Astrocyte of the hippocampus (primary cell): ENCODE data around the gene PCED1A.
"Not testable (repeated sequence)": the region's sequence is repeated elsewhere in the genome, so short reads cannot be mapped to it uniquely, and the experiment has no call there.

Experiments
- DNase-seq: peaks from one replicate; pipeline ENCODE4 v3.0.0; 2011; ENCODE audit warnings: low read depth, low spot score

PCED1A gene

DNA sequence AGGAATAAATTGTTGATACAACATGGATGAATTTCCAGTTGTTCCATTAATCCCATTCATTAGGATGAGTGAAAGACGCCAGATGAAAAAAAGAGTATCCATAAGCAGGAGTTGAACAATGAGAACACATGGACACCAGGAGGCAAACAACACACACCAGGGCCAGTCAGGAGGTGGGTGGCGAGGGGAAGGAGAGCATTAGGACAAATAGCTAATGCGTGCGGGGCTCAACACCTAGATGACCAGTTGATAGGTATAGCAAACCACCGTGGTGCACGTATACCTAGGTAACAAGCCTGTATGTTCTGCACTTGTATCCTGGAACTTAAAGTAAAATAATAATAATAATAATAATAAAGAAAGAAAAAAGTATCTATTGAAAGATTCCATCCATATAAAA, 11.1 kb downstream of the PCED1A start:
- no peak for DNase-seq

DNA sequence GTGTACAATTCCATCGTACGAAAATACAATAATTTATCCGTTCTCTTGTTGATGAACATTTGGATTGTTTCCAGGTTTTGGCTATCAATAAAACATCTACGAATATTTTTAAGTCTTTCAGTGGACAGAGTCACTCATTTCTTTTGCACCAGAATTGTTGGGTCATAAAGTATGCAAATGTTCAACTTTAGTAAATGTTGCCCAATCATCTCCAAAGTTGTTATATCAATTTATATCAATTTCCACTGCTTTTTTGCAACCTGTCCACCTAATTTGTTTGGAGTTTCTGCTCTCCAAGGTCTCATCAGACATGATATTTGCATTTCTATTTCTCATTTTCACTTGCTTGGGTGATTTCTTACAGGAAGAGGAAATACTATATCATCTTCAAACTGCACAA, 13.8 kb downstream of the PCED1A start:
- DNase-seq, result no peak

DNA sequence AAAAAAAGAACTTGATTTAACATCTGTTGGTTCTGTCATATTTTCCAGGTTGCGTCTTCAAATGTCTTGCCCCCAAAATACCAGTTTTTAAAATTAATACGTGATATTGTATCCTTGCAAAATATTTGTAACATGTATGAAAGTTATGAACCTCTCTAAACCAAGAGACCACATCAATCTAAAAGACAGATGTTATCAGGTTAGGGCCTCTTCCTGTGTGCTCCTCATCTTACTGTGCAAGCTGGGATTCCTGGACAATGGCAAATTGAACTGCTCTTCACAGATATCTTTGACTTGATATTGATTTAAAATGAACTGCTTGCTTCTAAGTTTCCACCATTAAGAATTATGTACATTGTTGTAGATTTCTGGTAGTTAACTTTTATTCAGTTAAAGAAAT, 14.7 kb downstream of the PCED1A start:
- no peak for DNase-seq

DNA sequence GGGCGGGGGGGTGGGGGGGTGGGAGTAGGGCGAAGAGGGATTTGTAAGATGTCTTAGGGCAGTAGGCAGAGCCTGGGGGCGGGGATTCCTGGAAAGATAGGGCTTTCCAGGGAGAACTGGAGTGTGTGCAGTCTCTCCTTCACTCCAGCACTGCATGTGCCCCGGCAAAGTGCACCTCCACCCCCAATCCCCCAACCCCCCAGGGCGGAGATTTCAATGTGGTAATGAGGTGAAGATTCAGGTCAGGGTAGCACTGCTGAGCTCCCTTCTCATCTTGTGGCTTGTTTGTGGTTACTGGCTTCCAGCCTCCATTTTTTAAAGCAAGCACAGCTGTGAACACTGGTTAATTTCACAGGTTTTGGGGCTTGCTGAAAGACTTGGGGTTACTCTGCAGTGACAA, 18.4 kb downstream of the PCED1A start:
- no peak for DNase-seq

DNA sequence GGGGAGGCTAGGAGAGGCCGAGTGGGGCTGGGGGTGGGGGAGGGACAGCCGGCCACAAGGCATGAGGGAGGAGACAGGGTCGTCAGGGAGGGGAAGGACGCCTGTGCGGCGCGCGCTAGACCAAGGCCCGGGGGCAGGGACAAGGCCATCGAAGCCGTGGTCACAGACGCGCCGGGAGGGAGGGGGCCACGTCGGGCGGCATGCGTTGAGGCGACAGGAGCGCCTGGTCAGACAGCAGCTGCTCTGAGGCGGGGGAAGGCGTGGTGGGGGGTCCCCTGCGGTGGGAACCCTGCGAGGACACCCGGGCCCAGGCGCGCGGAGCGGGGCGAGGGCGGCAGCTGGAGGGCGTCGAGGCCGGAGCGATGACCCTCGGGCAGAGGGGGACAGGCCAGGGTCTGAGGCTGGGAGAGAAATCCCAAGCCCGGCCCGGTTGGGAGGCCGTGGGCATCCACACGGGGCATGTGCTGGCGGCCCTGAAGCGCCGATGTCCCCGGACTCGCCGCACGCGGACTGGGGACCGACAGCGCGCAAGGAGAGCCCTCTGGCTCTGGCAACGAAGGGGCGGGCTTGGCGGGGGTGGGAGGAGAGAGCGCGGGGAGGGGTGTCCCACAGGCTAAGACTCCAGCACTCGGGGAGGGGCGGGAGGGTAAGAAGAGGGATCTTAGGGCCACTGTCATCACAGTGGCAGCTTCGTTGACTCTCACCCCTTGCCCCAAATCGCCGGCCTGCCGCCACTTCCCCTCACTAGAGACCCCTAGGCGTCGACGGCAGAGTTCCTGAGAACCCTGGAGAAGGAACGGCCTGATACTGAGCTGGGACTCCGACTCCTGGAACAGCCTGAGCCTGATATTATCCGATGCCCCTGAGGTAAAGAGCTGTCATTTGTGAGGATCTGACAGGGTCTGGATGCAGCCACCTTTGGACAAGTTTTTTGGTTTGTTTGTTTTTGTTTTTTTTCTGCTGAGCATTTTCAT, 19.3 kb downstream of the PCED1A start:
- no peak for DNase-seq

DNA sequence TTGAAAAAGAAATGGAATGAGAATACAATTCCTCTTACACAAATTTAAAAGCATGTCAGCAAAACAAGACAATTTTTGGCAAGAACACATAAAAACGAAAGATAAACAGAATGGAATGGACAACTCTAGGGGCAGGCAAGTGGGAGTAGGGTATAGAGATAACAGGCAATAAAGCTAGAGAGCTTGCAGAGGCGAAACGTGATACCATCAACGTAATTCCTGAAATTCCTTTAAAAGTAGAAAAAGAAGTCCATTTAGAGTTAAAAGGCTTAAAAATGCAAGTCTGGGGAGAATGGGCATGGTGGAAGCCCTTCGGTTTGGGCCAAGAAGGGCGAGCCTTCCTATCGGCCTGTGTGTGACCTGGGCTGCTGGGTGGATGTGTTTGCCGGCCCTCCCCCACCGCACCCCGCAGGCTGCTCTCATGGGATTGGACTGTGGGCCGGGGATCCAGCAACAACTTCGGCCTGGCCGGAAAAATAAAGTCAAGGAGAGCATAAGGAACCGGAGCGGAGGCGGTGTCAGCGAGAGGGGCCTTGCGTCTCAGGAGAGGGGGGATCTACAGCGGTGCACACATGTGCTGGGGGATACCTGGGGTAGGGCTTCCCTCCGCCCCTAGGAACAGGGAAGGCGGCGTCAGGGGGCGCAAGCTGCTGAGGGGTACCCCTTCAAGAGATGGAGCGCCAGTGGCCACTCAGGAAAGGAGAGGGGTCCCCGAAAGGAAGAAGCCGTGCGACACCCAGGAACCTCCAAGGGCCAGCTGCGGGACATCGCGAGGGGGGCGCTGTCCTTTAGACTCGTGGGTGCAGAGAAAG, 20.2 kb downstream of the PCED1A start:
- DNase-seq, result no peak

DNA sequence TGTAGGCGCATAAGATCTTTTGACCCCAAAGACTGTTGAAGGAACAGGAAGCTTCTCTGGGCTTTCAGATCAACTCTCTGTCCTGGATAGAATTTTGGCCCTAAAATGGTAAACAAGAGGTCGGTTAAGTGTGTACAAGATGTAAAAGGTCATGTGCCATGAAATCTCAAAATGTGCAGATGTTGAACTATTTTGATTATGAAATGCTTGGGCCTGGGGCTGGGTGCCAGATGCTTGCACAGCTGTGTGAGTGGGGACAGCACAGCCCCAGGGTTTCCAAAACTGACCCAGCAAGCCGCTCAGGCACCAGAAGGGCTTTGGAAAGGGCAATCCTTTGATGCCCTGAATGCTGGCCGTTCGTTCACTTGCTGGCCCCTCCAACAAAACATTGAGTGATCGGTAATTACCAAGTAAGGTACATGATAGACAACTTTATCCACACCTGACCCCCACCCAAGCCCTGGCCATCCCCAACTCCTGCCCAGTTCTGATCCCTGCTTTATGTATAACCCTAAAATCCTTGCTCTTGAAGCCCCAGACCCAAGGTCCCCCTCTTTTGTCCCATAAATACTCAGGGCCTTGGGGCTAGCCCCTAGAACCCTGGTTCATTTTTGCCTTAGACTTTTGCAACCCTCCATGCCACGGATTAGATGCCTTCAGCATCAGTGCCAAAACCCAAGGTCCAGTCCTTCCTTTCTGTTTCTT, 22.4 kb downstream of the PCED1A start:
- DNase-seq, result no peak

DNA sequence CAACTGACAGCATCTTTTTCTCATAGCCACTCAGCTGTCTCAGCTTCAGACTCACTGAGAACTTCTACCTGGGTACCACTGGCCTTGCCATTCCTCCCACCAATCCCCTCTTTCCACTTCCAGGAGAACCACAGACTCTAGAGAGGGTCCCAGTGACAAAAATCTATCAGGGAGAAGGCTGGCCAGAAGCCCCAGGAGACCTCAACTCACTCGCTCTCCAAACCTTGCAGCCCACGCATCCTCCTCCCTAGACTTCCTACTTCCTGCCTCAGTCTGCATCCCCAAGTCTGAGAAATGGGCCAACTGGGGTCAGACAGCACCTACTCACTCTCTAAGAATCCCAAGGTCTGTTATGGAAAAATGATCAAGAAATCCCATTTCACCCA, 23.1 kb downstream of the PCED1A start:
- no peak for DNase-seq

DNA sequence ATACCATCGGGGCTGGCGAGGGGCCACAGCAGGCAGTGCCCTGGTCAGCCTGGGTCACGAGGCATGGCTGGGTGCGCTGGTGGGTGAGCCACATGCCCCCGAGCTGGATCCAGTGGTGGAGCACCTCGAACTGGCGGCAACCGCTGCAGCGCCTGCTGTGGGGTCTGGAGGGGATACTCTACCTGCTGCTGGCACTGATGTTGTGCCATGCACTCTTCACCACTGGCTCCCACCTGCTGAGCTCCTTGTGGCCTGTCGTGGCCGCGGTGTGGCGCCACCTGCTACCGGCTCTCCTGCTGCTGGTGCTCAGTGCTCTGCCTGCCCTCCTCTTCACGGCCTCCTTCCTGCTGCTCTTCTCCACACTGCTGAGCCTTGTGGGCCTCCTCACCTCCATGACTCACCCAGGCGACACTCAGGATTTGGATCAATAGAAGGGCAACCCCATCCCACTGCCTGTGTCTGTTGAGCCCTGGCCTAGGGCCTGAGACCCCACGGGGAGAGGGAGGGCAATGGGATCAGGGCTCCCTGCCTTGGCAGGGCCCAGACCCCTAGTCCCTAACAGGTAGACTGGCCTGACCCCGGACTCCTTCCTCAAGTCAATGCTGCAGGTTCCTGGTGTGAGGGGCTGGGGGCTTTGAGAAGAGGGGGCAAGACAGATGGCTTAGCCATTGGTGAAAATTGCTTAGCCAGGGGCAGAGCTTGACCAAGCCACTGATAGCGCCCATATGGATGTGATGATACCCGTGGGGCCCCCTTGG, 23.7 kb downstream of the PCED1A start:
- no peak for DNase-seq

DNA sequence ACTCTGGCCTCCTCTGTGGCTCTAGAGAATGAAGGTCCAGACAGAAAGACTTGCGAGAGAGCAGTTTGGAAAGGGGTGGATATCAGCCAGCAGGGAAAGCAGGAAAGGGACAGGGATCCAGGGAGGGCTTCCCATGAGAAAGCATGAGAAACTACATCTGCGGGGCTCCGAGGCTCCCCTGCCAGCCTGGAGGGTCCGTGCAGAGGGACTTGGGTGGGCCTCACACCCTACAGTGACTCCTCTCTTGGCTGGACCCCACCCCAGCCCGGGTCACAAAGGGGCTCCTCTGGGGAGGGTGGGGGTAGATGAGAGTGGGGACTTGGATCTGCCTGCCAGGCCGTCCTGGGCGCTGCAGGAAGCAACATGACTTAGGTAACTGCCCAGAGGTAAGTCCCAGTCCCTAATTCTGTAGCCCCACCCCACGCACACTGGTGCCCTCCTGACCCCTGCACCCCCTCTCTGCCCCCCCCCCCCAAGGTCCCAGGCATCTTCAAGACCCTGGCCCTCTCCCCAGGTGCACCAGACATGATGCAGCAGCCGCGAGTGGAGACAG, 24.3 kb downstream of the PCED1A start, which contains the start of gene TMEM239:
TSS of gene TMEM239 (plus strand) at position 335 of the 553 bp plus-strand sequence. CDS start at position 526, 191 bp downstream.
- DNase-seq, result no peak

DNA sequence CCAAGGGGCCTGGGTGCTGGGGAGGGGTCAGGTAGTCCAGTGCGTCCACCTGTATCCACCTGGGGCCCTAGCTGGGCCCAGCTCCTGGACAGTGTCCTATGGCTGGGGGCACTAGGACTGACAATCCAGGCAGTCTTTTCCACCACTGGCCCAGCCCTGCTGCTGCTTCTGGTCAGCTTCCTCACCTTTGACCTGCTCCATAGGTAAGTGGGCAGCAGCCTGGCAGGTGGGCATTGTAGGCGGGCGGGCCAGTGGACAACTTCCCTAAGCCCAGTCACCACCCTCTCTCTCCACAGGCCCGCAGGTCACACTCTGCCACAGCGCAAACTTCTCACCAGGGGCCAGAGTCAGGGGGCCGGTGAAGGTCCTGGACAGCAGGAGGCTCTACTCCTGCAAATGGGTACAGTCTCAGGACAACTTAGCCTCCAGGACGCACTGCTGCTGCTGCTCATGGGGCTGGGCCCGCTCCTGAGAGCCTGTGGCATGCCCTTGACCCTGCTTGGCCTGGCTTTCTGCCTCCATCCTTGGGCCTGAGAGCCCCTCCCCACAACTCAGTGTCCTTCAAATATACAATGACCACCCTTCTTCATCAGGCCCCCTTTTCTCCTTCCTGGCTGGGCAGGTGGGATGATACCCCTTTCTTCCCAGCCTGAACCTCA, 25.1 kb downstream of the PCED1A start:
- no peak for DNase-seq

DNA sequence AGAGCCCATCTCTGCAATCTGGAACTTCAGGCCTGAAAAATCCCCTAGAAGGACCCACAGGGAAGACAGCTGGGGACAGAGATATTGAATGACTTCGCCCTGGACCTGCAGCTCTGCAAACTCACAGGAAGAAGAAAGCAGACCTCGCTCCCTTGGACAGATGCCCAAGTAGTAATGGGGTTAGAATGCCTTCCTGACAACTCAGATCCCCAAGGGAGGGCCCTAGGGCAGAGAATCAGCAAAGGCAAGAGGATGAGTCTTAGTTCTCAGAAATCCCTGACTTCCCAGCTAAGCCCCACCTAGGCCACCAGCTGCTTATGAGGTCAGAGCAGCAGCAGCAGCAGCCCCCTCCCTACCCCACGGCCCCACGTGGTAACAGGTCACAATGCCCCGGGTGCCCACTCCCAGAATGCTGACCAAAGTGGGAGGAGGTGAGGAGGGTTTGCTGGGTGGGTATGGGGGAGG, 25.8 kb downstream of the PCED1A start, which contains the start of gene C20orf141:
TSS of gene C20orf141 (plus strand) at position 401 of the 465 bp plus-strand sequence. CDS start 198 bp downstream, outside the sequence.
- DNase-seq, result peak; percentile 91

DNA sequence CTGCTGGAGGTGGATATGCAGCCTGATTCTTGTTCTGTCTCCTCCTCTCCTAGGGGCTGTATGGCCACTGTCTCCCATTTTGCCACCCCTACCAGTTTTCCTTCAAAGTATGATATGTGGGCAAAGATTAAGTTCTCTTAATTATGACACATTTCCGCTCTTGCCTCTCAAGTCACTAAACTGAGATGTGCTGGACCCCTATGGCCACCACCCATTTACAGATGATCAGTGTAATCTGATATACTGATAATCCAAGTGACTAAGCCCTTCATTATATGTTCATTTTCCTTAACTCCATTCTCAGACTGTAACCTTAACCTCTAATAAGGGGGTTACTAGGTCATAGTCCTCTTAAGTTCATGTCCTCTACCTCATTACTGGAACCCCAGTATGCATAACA, 26.4 kb downstream of the PCED1A start:
- DNase-seq, result no peak

DNA sequence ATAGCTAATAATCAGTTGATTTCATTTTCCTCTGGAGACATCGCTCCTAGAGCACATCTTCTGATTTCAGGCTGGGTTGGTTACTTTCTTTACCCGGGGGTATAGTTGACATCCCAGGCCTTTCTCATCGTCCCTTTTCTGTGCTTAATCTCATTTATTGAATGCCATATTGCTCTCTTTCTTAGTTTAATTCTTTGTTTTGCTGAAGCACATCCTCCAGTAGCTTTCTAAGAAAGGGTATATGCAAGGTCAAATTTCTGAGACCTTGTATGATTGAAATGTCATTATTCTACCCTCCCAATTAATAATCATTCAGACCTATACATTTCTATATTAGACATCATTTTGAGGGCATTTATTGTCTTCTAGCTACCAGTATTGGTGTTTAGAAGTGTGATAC, 28.3 kb downstream of the PCED1A start:
- DNase-seq, result no peak

DNA sequence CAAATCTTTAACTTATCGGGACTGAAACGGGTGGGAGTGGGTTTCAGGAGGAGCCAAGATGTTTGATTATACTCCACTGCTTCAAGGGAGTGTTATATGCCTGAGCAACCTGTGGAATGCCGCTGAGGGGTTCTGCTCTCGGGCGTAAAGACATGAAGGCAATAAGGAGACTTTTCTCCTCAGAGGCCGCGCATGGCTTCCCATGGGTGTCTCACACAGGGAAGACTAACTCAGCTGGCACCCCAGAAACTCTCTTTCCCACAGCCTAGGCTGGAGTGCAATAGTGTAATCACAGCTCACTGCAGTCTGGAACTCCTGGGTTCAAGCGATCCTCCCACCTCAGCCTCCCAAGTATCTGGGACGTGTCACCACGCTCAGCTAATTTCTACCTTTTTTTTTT, 30.8 kb downstream of the PCED1A start:
- DNase-seq, result no peak

DNA sequence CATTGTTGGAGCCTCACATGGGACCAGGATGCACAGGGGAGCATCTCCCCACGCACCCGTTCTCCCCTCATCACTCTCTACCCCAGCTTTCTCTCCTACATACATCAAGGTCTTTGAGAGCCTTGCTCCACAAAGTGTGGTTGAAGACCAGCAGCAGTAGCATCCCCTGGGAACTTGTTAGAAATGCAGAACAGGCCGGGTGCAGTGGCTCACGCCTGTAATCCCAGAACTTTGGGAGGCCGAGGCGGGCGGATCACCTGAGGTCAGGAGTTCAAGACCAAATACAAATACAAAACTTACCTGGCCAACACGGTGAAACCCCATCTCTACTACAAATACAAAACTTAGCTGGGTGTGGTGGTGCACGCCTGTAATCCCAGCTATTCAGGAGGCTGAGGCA, 32.5 kb downstream of the PCED1A start:
- not testable (repeated sequence) for DNase-seq

DNA sequence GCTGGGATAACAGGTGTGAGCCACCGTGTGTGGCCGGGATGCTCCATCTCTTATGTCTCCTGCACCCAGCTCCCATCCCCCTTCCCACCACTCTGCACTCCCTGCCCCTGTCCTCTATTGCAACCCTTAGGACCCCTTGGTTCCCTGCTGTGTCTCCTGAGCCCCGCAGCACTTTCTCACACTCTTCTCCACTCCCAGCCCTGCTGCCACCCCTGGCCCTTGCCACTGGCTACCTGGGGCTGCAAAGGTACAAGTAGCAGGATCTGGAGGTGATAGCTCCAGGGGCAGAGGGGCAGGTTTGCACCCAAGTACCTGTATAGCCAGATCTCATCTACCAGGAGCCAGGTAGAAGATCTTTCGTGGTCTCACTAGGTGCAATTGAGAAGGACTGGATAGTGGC, 33.4 kb downstream of the PCED1A start:
- no peak for DNase-seq

DNA sequence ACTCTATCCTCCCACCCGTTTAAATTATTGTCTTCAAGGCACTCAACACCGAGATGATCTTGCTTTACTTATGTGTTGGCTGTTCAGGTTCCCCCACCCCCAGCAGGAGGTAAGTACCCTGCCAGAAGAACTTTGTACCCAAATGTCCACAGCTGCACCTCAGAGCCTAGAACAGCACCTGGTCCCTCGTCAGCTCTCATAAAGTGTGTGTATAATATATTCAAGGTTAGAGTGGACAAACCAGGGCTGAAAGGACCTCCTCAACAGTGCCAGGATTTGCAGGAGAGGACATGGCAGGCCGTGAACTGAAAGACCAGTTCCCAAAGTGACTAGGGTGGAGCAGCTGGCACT, 34.1 kb downstream of the PCED1A start:
- DNase-seq, result no peak

DNA sequence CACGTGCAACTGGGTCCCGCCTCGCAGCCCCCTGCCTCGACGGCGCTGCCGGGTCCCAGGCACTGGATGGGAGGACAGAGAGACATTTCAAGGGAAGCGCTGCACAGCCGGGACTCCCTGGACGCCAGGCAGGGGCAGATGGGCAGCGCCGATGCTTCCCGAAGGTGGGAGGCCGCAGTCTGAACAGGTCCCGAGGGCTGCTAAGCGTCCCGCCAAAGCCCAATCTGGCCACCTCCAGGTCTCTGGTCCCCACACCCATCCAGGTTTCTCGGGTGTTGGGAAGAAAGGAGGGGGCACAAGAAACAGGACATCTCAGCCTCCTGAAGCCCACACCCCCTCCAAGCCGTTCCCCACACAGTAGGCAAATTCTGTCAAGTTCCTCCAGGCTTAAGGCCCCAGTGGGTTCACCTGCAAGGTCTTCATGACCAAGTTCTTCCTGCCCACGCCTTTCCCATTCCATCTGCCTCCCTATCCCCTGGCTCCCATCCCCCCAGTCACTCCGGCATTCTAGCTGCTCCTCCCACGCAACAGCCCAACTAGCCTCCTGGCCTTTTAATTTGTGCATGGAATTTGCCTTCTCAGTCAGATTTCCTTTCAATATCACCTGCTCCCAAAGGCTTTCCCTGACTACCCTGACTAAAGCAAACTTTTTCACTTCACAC, 34.6 kb downstream of the PCED1A start:
- no peak for DNase-seq
